Upper lobe of right lung (tissue), 1 donor: ENCODE results near the gene RELL1. TPM values are rescaled to one million over a fixed set of nuclear protein-coding genes. Genes with fewer than 3 reads are reported as not detected.

Experiments
- ATAC-seq: fragments of 200-7000 bp; cut with Tn5 transposase; one replicate; pipeline ENCODE4 v1.9.1; 2020; ENCODE audit warnings: mild to moderate bottlenecking, moderate library complexity
- DNase-seq: peaks from one replicate; pipeline ENCODE4 v3.0.0-alpha.2; 2020
- H3K27ac ChIP-seq: fragments of 200-600 bp; one replicate; pipeline ENCODE4 v1.8.0; 2022
- H3K27me3 ChIP-seq: fragments of 200-600 bp; one replicate; pipeline ENCODE4 v1.8.0; 2022; ENCODE audit warnings: mild to moderate bottlenecking
- H3K36me3 ChIP-seq: fragments of 200-600 bp; one replicate; pipeline ENCODE4 v1.8.0; 2022
- H3K4me1 ChIP-seq: fragments of 200-600 bp; one replicate; pipeline ENCODE4 v1.8.0; 2022
- H3K4me3 ChIP-seq: fragments of 200-600 bp; one replicate; pipeline ENCODE4 v1.8.0; 2022; ENCODE audit warnings: mild to moderate bottlenecking
- H3K9me3 ChIP-seq: fragments of 200-600 bp; one replicate; pipeline ENCODE4 v1.8.0; 2022
- intact Hi-C: fragments of 100-400 bp; cut with DNase I; formaldehyde crosslinking; loops from one replicate; pipeline ENCODE4 v1.11.0; 2022
- total RNA-seq: library from RNA; stranded (reverse); fragmentation: NEBNext Ultra II Directional; extraction: Animal tissue kit (Norgen Biotek cat#: 25700); gene quantifications from one replicate; pipeline ENCODE4 v1.2.1, GENCODE V29; 2021
- TF ChIP-seq, protein P1 (sequence below): fragments of 200-600 bp; IDR thresholded peaks from one replicate; pipeline ENCODE4 v1.8.0; 2022; ENCODE audit warnings: antibody characterized with exemption
- donor health status: DM: no; HTN: yes; CAD: no; lungs with severe emphysema.

RELL1 gene
- total RNA-seq, 1 donor from 2014 or later = 49.1 TPM

DNA sequence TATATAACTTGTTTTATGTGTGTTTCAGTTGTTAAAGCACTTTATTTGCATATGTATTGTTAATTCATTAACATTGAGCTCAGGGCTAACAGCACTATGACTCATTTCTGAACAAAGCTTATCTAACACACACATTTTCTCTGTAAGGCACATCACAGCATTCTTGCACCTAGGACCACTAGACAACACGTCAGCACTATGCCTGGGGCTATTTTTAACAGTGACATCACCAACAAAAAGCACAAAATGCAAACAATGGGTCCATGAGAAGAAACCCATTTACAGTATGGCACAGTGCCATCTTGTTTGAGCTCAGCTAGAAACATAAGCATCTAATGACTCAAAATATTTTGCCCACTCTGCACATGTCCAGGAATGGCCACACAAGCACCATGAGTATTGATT lies 124.4 kb downstream of the RELL1 start:
- DNase-seq (no peak), ATAC-seq (no peak)
- Histone ChIP-seq H3K4me1 (no peaks in the 10 kb centered on the region), H3K36me3 (no peaks in the 10 kb centered on the region), H3K27me3 (no peaks in the 10 kb centered on the region), H3K4me3 (no peak overlapping the region), H3K27ac (no peak overlapping the region), H3K9me3 (no peaks in the 10 kb centered on the region)
- TF ChIP-seq, protein P1, sequence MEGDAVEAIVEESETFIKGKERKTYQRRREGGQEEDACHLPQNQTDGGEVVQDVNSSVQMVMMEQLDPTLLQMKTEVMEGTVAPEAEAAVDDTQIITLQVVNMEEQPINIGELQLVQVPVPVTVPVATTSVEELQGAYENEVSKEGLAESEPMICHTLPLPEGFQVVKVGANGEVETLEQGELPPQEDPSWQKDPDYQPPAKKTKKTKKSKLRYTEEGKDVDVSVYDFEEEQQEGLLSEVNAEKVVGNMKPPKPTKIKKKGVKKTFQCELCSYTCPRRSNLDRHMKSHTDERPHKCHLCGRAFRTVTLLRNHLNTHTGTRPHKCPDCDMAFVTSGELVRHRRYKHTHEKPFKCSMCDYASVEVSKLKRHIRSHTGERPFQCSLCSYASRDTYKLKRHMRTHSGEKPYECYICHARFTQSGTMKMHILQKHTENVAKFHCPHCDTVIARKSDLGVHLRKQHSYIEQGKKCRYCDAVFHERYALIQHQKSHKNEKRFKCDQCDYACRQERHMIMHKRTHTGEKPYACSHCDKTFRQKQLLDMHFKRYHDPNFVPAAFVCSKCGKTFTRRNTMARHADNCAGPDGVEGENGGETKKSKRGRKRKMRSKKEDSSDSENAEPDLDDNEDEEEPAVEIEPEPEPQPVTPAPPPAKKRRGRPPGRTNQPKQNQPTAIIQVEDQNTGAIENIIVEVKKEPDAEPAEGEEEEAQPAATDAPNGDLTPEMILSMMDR = no peak
- intact Hi-C loops = no loop called here

DNA sequence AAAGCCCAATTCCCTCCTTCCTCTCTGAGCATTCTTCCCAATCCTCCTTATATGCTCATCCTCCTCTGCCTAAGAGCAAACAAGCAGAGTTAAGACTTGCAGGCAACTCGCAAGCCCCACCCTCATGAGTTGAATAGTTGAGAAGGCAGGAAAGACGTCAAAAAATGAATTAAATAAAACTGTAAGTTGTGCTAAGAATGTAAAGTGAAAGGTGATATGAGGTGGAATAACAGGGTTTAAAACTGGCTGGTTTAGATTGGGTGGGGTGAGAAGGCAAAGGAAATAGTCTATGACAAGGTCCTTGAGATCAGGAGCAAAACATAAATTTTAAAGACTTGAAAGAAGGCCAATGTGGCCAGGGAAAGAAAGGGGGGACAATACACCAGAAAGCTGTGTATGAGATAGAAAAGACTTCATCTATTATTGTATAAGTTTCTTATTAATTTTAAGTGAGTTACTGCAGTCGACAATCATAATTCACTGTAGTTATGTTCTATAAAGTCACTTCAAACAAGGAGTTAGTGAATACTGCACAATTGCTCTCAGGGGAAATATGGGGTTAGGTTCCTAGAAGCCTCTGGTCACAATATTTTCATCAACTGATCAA lies 124.9 kb downstream of the RELL1 start:
- H3K27ac ChIP-seq = no peak overlapping the region
- H3K36me3 ChIP-seq = no peaks in the 10 kb centered on the region
- no peak overlapping the region for H3K4me3 ChIP-seq
- ATAC-seq (no peak), DNase-seq (no peak)
- no peaks in the 10 kb centered on the region for H3K27me3 ChIP-seq
- intact Hi-C loops = no loop called here
- no peaks in the 10 kb centered on the region for H3K4me1 ChIP-seq
- TF ChIP-seq, protein P1 = no peak
- H3K9me3 ChIP-seq = no peaks in the 10 kb centered on the region

Other genes starting within 250 kb of the RELL1 start
- 25.0 TPM for gene PGM2, start 140.3 kb upstream of the RELL1 start, total RNA-seq
- 61.9 TPM for gene TBC1D1, start 204.7 kb upstream of the RELL1 start, total RNA-seq